ENCODE data around the gene KLHL29.

KLHL29 gene

GRCh38 chr2:23697256-23698075, 312.5 kb downstream of the KLHL29 start:
- DNase-seq (ENCODE audit: low read depth), result no peak

GRCh38 chr2:23698116-23698693, 313.2 kb downstream of the KLHL29 start:
- no peak for DNase-seq (ENCODE audit: low read depth)

GRCh38 chr2:23698721-23699579, 314.0 kb downstream of the KLHL29 start:
- no peak for DNase-seq (ENCODE audit: low read depth)

- DNase-seq (ENCODE audit: low read depth), result no peak
Measured at GRCh38 chr2:23699580-23699925, 314.6 kb downstream of the KLHL29 start.

GRCh38 chr2:23700627-23701026, 315.6 kb downstream of the KLHL29 start:
- DNase-seq (ENCODE audit: low read depth), result no peak

GRCh38 chr2:23703037-23703582, 318.1 kb downstream of the KLHL29 start:
- no peak for DNase-seq (ENCODE audit: low read depth)

- no peak for DNase-seq (ENCODE audit: low read depth)
Measured at GRCh38 chr2:23703583-23704385, 318.8 kb downstream of the KLHL29 start.

- no peak for DNase-seq (ENCODE audit: low read depth)
Measured at GRCh38 chr2:23705771-23706612, 321.0 kb downstream of the KLHL29 start.

- DNase-seq (ENCODE audit: low read depth), result no peak
Measured at GRCh38 chr2:23706613-23707078, 321.7 kb downstream of the KLHL29 start.

GRCh38 chr2:23707096-23707495, 322.1 kb downstream of the KLHL29 start:
- no peak for DNase-seq (ENCODE audit: low read depth)

- DNase-seq (ENCODE audit: low read depth), result no peak
Measured at GRCh38 chr2:23708771-23709170, 323.8 kb downstream of the KLHL29 start.

GRCh38 chr2:23709311-23709710, 324.3 kb downstream of the KLHL29 start:
- DNase-seq (ENCODE audit: low read depth), result no peak

GRCh38 chr2:23711979-23712755, 327.2 kb downstream of the KLHL29 start:
- DNase-seq (ENCODE audit: low read depth), result no peak

- DNase-seq (ENCODE audit: low read depth), result no peak
Measured at GRCh38 chr2:23712756-23713151, 327.8 kb downstream of the KLHL29 start.

- no peak for DNase-seq (ENCODE audit: low read depth)
Measured at GRCh38 chr2:23713351-23713750, 328.4 kb downstream of the KLHL29 start.

GRCh38 chr2:23718931-23719700, 334.1 kb downstream of the KLHL29 start:
- no peak for DNase-seq (ENCODE audit: low read depth)

GRCh38 chr2:23719716-23720115, 334.7 kb downstream of the KLHL29 start:
- no peak for DNase-seq (ENCODE audit: low read depth)

GRCh38 chr2:23720705-23721453, 335.9 kb downstream of the KLHL29 start:
- no peak for DNase-seq (ENCODE audit: low read depth)

All from activated T-cell treated with anti-CD3 and anti-CD28 coated beads for 24 hours (primary cell).